Midbrain (tissue), 1 donor: ENCODE measurements around the gene HOXA3.

Experiments
- DNase-seq: peaks from one replicate; lab custom pipeline; 2025; lab: John Stamatoyannopoulos, UW

HOXA3 gene

GRCh38 chr7:27178366-27178765 is 26.0 kb upstream of the HOXA3 start:
- DNase-seq: no peak

GRCh38 chr7:27177795-27178320 is 25.5 kb upstream of the HOXA3 start:
- DNase-seq: no peak

GRCh38 chr7:27176962-27177794 is 24.8 kb upstream of the HOXA3 start:
- DNase-seq: no peak

GRCh38 chr7:27176524-27176845 is 24.1 kb upstream of the HOXA3 start:
- DNase-seq: no peak

GRCh38 chr7:27175626-27176523 is 23.5 kb upstream of the HOXA3 start:
- no peak for DNase-seq

GRCh38 chr7:27174874-27175625 is 22.7 kb upstream of the HOXA3 start:
- no peak for DNase-seq

- no peak for DNase-seq
Measured at GRCh38 chr7:27173956-27174873, 21.8 kb upstream of the HOXA3 start, which contains the start of gene HOXA10. TSS of gene HOXA10 (minus strand) at chr7:27174320. CDS start at chr7:27174306, 14 bp downstream.

GRCh38 chr7:27173511-27173955 is 21.1 kb upstream of the HOXA3 start:
- DNase-seq: no peak

- DNase-seq: no peak
Measured at GRCh38 chr7:27172823-27173510, 20.6 kb upstream of the HOXA3 start.

- DNase-seq: no peak
Measured at GRCh38 chr7:27172315-27172774, 20.0 kb upstream of the HOXA3 start.

- DNase-seq: no peak
Measured at GRCh38 chr7:27171637-27172314, 19.4 kb upstream of the HOXA3 start.

GRCh38 chr7:27171325-27171636 is 18.9 kb upstream of the HOXA3 start:
- DNase-seq: no peak

GRCh38 chr7:27170426-27171324 is 18.3 kb upstream of the HOXA3 start:
- no peak for DNase-seq

GRCh38 chr7:27169658-27170425 is 17.5 kb upstream of the HOXA3 start:
- DNase-seq: no peak

GRCh38 chr7:27168265-27168947 is 16.0 kb upstream of the HOXA3 start:
- DNase-seq: no peak

GRCh38 chr7:27167916-27168264 is 15.5 kb upstream of the HOXA3 start:
- no peak for DNase-seq
